Erythroblast (primary cell): ENCODE measurements around the gene SYT1.
A peak's percentile ranks its signal among the peaks of the same experiment; 100 is the strongest.

Source experiments
- DNase-seq, 2 experiments: peaks; one replicate each; lab custom pipeline; 2025; lab: John Stamatoyannopoulos, UW
- GATA1 ChIP-seq: IDR thresholded peaks from 2 replicates; pipeline ENCODE4 v1.6.1; 2011; ENCODE audit warnings: low read depth, mild to moderate bottlenecking, control low read depth, low read length, moderate library complexity
- POLR2A ChIP-seq: IDR thresholded peaks from 2 replicates; pipeline ENCODE4 v1.6.1; 2011; ENCODE audit warnings: mild to moderate bottlenecking, low read length

SYT1 gene

DNA sequence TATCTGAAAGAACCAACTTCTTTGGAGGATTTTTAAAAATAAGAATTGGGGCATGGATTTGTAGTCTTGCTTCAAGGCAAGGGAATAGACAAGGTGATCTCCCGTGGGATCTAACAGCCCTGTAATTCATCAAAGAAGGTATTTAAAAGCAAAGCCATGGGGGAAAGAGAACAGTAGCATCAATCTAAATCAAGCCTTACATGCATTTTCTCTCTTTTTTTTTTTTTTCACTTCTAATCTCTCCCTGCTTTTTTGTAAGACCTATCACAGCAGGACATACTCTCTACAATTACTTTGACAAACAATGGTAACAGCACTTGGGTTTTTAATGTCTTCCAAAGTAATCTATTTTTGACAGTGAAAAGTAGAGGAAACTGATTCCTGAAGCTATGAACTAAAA is 458.3 kb downstream of the SYT1 start:
- TF ChIP-seq GATA1 (no peak), POLR2A (no peak)

DNA sequence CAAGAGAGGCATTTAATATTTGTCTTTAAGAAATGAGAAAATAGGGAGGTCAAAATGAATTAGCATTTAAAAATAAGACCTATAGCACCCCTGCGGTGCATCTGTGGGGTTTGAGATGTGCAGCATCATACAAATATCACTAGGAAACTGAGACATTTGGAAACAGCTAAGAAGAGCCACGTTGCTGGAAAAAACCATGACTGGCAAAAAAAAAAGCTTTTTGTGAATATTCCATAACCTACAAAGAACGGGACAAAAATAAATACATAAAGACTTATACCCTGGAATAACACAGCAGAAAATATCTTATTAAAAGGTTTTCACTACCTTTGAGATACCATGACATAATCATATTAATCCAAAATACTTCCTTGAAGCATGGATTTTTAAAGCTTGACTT is 460.0 kb downstream of the SYT1 start:
- DNase-seq, result no peak

More for the DNA sequence above, 458.3 kb downstream of the SYT1 start:
- DNase-seq, result no peak

DNA sequence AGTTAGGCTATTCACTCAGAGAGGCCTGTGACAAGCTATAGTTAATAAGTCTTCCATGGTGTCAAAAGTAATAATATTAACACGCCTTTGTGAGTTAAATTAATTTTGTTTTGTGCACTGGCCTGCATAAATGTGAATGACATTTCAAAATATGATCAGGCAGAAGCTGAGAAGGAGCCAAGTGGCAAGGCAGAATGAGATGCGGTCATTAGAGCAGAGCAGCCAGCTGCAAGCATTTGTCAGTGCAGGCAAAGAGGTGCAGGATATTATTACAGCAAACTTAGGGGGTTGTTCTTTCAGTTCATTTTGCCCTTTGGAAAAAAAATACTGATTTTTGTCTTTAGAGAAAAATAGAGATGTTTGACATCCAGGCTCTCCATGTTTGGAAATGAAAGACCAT is 461.6 kb downstream of the SYT1 start:
- no peak for TF ChIP-seq POLR2A

More for the DNA sequence above, 460.0 kb downstream of the SYT1 start:
- TF ChIP-seq GATA1, result no peak
- no peak for TF ChIP-seq POLR2A

DNA sequence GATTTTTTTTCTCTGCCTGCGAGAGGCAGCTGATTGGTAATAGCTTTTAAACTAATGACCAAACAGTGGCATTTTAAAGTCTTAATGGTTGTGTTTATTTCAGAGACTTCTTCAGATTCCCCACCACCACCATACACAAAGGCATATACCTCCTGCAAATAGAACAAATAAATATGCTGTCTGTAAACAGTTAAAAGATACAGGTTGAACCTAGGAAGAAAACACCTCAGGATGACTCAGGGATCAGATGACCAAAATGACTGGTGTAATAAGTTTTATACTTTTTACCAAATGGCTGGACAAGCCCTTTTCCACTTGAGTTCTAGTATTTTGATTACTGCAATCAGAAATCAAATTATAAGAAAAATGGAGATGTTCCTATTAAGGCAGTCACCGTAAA is 462.1 kb downstream of the SYT1 start:
- DNase-seq, result no peak
- TF ChIP-seq GATA1 (no peak), POLR2A (no peak)

More for the DNA sequence above, 461.6 kb downstream of the SYT1 start:
- no peak for DNase-seq

DNA sequence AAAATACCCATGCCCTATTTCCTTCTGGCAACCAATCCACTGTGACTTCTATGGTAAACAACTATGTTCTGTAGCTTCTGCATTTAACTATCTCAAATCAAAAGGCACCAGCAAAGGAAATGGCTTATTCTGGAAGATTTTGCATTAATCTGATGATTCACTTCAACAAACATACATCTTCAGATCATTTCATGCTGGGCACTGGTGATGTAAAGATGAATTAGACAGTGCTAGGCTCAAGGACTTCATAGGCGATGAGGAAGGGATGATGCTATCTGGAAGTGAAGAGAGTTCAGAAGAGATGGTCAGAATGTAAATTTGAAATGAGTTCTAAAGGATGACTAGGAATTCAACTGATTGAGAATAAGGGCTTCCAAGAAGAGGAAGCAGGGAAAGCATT is 462.9 kb downstream of the SYT1 start:
- DNase-seq, result no peak
- no peak for TF ChIP-seq GATA1
- no peak for TF ChIP-seq POLR2A

DNA sequence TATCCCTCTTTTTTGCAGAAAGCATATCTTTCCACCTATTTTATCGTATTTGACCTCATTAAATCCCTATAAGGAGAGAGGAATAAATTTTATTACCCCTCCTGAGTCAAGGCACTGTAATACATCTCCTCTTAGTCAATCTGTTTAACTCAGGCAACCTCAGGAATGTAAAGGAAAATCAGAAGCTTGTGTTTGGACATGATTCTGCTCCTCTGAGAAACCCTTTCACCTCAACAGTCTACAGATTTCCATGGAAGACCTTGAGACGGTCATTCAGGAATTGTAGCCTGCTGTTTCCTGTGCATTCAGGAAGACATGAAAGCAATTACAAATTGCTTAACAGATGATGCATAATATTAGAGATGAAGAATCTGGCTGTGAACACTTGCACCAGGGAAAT is 465.4 kb downstream of the SYT1 start:
- TF ChIP-seq GATA1 (no peak), POLR2A (no peak)
- no peak for DNase-seq

DNA sequence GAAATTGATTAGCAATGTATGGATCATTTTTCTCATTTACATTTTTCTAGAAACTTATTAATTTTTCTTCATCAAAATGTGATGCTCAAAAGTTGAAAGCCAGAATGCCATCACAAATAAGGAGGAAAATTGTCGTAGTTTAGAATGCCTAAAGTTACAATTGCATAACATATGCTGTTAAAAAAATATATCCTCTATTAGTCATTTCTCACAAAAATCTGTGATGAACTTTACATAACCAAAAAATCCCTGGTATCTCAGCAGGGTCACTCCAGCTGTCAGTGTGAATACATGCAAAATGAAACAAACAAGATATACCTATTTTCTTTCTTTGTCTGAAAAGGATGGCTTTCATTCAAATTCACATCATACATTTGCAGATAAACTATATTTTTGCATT is 467.3 kb downstream of the SYT1 start:
- DNase-seq, result no peak

DNA sequence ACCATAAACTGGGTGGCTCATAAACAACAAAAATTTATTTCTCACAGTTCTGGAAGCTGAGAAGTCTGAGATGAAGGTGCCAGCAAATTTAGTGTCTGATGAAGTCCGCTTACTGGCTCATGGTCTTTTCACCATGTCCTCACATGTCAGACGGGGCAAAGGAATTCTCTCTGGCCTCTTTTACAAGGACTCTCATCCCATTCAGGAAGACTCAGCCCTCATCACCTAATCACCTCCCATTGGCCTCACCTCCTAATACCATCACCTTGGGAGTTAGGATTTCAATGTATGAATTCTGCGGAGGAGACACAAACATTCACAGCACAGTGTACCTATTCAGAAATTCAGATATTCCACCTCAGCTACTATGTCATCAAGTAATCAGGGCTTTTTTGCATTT is 468.6 kb downstream of the SYT1 start:
- no peak for TF ChIP-seq POLR2A
- no peak for TF ChIP-seq GATA1

More for the DNA sequence above, 467.3 kb downstream of the SYT1 start:
- no peak for TF ChIP-seq POLR2A
- TF ChIP-seq GATA1, result no peak

DNA sequence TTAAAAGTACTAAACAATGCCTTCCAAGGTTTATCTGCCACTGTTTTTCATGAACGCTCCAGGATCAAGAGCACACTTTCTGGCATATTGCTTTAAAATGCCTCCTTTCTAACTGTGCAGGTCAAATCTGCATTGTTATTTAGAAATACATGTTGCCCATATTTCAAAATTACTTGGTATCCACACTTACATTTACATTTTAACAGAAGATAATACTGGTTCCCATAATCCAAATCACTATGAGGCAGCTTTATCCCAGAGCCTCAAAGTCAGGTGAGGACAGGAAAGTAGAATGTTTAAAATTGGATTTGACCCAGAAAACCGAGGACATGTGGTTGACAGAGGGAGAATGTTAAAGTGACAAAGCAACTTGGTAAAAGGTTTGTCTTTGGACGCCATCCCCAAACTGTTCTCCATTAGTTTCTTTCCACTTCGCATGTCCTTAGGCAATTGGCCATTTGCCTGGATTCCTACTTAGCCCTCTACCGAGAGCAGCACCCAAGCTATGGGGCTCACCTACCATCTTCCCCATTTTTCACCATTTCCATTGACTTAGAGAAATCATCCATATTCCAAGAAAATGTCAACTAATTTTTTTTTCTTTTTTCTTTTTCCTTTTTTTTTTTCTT is 473.2 kb downstream of the SYT1 start:
- DNase-seq, result no peak
- TF ChIP-seq GATA1 (no peak), POLR2A (no peak)

More for the DNA sequence above, 468.6 kb downstream of the SYT1 start:
- DNase-seq, result no peak

DNA sequence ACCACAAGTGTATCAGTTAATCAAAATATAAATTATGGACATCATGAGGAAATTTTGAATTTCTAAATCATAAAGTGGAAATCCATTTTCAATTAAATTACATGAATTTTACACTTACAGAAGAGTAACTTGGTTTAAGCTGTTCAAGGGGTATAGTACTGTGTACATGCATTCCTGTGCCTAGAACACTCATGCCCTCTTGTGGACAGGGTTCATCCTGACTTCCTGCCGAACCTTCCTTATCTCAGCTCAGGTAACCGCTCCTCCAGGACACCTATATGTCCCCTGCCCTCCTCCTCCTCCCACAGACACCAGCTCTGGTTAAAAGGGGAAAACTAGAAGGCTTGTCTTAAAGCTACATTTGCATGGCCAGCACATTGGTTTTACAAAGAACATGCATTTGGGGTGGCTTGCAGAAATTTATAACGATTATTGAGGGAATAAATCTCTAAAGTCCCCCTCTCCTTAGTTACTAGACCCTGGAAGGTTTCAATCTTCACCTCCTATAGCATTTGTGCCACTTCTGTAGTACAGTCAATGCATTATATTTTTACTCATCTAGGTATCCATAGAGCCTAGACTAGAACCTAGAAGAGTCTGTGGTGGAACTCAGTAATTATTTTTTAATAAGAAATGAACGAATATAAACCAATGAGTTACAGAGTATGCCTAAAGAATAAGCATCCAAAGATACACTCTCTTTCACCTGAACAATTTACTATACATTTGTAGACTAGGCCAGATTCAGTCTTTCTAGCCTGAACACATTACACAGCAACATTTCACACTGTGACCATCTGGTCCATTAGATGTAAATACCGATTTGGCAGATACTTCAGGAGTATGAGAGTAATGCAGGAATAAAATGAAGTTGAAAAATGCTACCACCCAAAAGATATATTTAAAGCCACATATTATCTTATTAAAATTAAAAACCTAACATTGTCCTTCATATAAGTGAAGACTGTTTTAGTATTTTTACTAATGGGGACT is 480.6 kb downstream of the SYT1 start:
- peak; percentile 5 to 34 for DNase-seq
- TF ChIP-seq GATA1 (no peak), POLR2A (no peak)

DNA sequence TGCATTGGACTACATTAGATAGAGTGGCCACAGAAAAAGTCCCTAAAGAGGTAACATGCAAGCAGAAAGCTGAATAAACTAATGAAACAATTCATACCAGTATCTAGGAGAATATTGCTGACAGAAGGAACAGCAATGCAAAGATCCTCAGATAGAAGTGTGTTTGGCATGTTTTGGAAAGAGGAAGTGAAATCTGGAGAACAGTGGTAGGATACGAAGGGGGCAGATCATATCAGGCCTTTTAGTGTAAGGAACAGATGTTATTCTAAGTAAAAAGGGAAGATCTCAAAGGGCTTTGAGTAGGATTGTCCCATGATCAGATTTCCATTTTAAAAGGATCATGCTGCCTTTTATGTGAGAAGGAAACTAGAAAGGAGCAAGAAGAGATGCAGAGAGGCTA is 483.3 kb downstream of the SYT1 start:
- DNase-seq, result no peak
- TF ChIP-seq GATA1 (no peak), POLR2A (no peak)

DNA sequence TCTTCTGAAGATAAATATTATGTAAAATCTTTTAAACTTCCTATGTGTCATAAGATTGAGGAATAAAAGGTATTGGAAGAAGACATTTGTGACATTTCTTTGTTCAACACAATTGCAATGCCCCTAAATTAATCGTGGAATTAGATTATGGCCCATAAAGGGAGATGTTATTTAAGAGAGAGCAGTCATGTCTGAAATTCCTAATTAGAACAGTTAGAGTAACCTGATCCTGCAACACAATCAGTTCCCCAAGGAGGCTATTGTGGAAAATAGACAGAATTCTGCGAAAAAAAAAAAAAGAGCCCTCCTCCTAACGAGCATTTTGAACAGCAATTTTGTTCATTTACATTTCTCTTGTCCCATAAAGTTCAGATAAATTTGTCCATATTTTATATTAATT is 486.7 kb downstream of the SYT1 start:
- TF ChIP-seq POLR2A, result no peak
- DNase-seq, result no peak

DNA sequence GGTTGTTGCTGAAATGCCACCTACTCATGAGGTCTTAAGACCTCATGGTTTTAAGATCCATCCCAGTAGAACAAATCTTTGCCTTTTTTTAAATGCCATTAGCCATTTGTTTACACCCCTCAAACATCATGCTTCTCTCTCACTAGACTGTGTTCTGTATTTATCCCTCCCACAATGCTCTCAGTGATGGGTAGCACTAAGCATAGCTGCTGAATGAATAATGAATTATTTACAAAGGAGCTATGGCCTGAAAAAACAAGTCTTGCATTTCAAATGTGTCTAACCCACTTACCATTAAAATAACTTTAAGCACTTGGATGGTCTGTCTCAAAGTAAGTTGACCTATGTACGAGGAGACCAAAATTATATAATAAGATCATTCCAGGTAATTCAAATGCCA is 491.6 kb downstream of the SYT1 start:
- DNase-seq, result no peak
- TF ChIP-seq GATA1 (no peak), POLR2A (no peak)

DNA sequence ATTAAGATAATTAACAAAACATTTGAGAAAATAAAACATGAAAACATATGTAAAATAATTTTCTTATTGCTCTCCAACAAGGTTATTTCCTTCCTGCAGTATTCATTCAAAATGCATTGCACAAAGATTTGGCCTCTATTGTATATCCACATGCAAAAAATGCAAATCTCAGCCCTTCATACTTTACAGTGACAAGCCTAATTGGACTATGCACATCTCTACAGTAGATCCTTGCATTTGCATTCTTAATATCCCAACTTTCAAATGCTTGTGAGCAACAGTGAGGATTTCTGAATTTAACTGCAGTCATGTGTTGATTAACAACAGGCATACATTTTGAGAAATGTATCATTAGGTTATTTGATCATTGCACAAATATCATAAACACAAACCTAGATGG is 492.5 kb downstream of the SYT1 start:
- TF ChIP-seq POLR2A, result no peak
- no peak for TF ChIP-seq GATA1
- no peak for DNase-seq
